Measurements from ENCODE around the gene SCPEP1. TPM values are rescaled to one million over a fixed set of nuclear protein-coding genes. Genes with fewer than 3 reads are reported as not detected.

SCPEP1 gene
- total RNA-seq, 1 donor from 2014 or later: 12.5 TPM

DNA sequence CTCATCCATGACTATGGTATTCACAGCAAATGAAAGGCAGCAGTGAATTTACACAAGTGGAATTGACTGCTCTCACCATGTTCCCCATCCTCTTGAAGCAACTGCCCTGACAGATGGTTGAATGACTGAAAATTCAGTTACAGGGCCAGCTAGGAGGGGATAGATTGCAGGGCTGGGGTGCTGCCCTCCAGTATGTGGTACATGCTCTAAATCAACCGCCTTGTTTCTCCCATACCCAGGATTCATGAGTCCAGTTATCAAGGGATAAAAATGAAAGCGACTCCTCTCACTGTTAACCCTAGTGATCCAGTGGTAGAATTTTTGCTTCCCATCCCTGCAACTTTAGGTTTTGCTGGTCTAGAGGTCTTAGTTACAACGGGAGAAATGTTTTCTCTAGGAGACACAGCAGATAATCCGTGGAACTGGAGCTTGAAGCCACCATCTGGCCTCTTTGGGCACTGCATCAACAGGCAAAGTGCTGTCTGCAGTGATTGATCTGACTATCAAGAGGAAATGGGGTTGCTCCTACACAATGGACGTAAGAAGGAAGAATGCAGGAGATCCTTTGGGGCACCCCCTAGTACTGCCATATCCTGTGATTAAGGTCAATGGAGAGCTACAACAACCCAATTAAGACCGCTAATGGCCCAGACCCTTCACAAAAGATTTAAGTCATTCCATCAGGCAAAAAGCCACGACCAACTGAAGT, 32.0 kb downstream of the SCPEP1 start:
- H3K9ac ChIP-seq (ENCODE audit: low read depth in 1 of 3, low read length in 3 of 3): no peak overlapping the region
- H3K27me3 ChIP-seq (ENCODE audit: control insufficient read depth in 3 of 3, insufficient read depth in 3 of 3, low read length in 3 of 3): no peaks in the 10 kb centered on the region
- H3K9me3 ChIP-seq (ENCODE audit: control insufficient read depth in 3 of 3, low read length in 3 of 3): no peaks in the 10 kb centered on the region
- peaks cover 0 to 9% (median 3%) of the 10 kb centered on the region in 3 donors for H3K4me1 ChIP-seq (ENCODE audit: control insufficient read depth in 3 of 3, insufficient read depth in 3 of 3, low read length in 3 of 3)
- peaks cover 2 to 5% (median 4%) of the 10 kb centered on the region in 3 donors for H3K36me3 ChIP-seq (ENCODE audit: control insufficient read depth in 3 of 3, insufficient read depth in 3 of 3, low read length in 3 of 3)
- H3K27ac ChIP-seq (ENCODE audit: low read depth, low read length): no peak overlapping the region
- no peak overlapping the region for H3K4me3 ChIP-seq (ENCODE audit: low read length in 3 of 3)

DNA sequence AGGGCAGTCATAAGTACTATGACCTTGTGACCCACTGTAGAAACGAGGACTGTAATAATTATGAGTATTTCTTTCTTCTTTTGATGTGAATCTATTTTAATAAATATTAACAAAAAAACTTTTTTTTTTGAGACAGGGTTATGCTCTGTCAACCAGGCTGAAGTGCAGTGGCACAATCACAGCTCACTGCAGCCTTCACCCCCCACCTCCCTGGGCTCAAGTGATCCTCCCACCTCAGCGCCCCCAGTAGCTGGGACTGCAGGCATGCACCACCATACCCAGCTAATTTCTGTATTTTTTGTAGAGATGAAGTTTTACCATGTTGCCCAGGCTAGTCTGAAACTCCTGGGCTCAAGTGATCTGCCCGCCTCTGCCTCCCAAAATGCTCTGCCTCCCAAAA, 32.6 kb downstream of the SCPEP1 start:
- peaks cover 2 to 5% (median 4%) of the 10 kb centered on the region in 3 donors for H3K36me3 ChIP-seq (ENCODE audit: control insufficient read depth in 3 of 3, insufficient read depth in 3 of 3, low read length in 3 of 3)
- H3K4me3 ChIP-seq (ENCODE audit: low read length in 3 of 3): no peak overlapping the region
- H3K9me3 ChIP-seq (ENCODE audit: control insufficient read depth in 3 of 3, low read length in 3 of 3): no peaks in the 10 kb centered on the region
- H3K27me3 ChIP-seq (ENCODE audit: control insufficient read depth in 3 of 3, insufficient read depth in 3 of 3, low read length in 3 of 3): no peaks in the 10 kb centered on the region
- no peak overlapping the region for H3K27ac ChIP-seq (ENCODE audit: low read depth, low read length)
- peaks cover 0 to 4% (median 3%) of the 10 kb centered on the region in 3 donors for H3K4me1 ChIP-seq (ENCODE audit: control insufficient read depth in 3 of 3, insufficient read depth in 3 of 3, low read length in 3 of 3)
- no peak overlapping the region for H3K9ac ChIP-seq (ENCODE audit: low read depth in 1 of 3, low read length in 3 of 3)

DNA sequence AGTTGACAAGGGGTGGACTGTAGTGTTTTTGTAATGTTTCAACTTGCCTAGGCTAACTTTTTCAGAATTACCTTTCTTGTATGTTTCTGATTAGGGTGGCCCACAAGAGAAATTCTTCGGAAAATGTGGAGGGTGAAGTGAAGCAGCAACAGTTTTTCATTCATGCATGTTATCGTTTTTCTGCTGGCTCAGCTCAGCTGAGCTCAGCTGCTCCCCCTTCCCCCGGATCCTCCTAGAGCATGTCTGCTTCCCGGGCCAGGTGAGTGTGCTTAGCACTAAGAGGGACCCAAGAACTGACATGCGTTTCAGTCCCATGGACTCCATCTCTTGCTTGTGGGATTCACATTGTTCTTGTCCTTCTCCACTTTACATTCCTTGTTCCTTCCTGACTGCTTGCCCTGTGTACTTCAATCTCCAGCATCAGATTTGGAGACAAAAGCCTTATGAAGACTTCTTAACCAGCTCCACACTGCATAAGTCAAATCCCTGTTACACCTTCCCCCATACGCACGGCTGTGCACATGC, 33.6 kb downstream of the SCPEP1 start:
- H3K9ac ChIP-seq (ENCODE audit: low read depth in 1 of 3, low read length in 3 of 3): no peak overlapping the region
- no peaks in the 10 kb centered on the region for H3K27me3 ChIP-seq (ENCODE audit: control insufficient read depth in 3 of 3, insufficient read depth in 3 of 3, low read length in 3 of 3)
- H3K36me3 ChIP-seq (ENCODE audit: control insufficient read depth in 3 of 3, insufficient read depth in 3 of 3, low read length in 3 of 3): no peaks in the 10 kb centered on the region
- no peaks in the 10 kb centered on the region for H3K9me3 ChIP-seq (ENCODE audit: control insufficient read depth in 3 of 3, low read length in 3 of 3)
- no peak overlapping the region for H3K4me3 ChIP-seq (ENCODE audit: low read length in 3 of 3)
- no peak overlapping the region for H3K27ac ChIP-seq (ENCODE audit: low read depth, low read length)
- peaks cover 0 to 4% (median 3%) of the 10 kb centered on the region in 3 donors for H3K4me1 ChIP-seq (ENCODE audit: control insufficient read depth in 3 of 3, insufficient read depth in 3 of 3, low read length in 3 of 3)

DNA sequence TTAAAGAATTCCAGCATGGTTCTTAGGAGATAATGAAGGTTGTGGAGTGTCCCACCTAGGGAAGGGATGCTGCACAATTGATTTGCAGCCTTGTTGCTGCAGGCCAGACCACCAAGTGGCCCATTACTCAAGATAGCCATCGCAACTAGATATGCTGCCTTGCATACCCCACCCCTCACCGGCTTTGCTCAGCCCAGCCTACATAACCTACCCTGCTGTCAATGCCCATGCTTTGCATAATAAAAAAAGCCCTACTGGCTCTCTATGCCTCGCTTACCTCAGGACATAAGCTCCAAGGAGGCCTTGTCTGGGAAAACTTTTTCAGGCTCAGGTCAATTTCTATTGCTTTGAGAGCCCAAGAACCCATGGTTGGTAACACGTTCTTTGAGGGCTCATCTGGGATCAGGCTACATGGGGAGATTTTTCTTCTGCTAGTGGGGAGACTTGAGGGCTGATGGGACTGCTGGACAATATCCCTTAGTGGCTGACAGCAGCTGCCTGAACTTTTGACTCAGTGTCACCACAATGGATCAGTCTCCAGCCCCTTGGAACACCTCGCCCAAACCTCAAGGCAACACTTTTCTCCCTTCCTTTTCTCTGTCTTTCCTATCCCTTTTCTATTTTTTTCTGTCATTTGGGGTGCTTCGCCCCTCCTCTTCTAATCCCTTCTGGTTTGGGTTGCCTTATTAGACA, 38.3 kb downstream of the SCPEP1 start:
- Histone ChIP-seq H3K9me3 (ENCODE audit: control insufficient read depth in 3 of 3, low read length in 3 of 3) (no peaks in the 10 kb centered on the region), H3K9ac (ENCODE audit: low read depth in 1 of 3, low read length in 3 of 3) (no peak overlapping the region), H3K4me1 (ENCODE audit: control insufficient read depth in 3 of 3, insufficient read depth in 3 of 3, low read length in 3 of 3) (no peaks in the 10 kb centered on the region), H3K27ac (ENCODE audit: low read depth, low read length) (no peak overlapping the region), H3K27me3 (ENCODE audit: control insufficient read depth in 3 of 3, insufficient read depth in 3 of 3, low read length in 3 of 3) (no peaks in the 10 kb centered on the region), H3K36me3 (ENCODE audit: control insufficient read depth in 3 of 3, insufficient read depth in 3 of 3, low read length in 3 of 3) (no peaks in the 10 kb centered on the region), H3K4me3 (ENCODE audit: low read length in 3 of 3) (no peak overlapping the region)

DNA sequence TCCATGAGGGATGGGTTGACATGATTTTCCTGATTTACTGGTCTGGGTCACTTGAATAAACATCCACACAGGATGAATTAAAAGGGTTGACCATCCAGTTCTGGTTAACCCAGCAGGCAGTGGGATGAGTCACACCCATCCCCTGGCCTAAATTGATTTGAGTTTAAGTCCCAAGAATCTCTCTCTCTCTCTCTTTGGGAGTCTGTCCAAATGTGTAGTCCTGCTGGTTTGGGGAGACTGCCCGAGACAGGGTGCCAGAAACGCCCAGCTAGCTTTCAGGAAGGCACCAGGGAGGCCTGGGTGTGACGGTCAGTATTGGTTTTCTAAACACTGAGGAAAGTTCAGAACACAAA, 38.8 kb downstream of the SCPEP1 start:
- no peak overlapping the region for H3K27ac ChIP-seq (ENCODE audit: low read depth, low read length)
- no peaks in the 10 kb centered on the region for H3K4me1 ChIP-seq (ENCODE audit: control insufficient read depth in 3 of 3, insufficient read depth in 3 of 3, low read length in 3 of 3)
- no peak overlapping the region for H3K4me3 ChIP-seq (ENCODE audit: low read length in 3 of 3)
- H3K27me3 ChIP-seq (ENCODE audit: control insufficient read depth in 3 of 3, insufficient read depth in 3 of 3, low read length in 3 of 3): no peaks in the 10 kb centered on the region
- no peaks in the 10 kb centered on the region for H3K36me3 ChIP-seq (ENCODE audit: control insufficient read depth in 3 of 3, insufficient read depth in 3 of 3, low read length in 3 of 3)
- H3K9me3 ChIP-seq (ENCODE audit: control insufficient read depth in 3 of 3, low read length in 3 of 3): no peaks in the 10 kb centered on the region
- H3K9ac ChIP-seq (ENCODE audit: low read depth in 1 of 3, low read length in 3 of 3): no peak overlapping the region

DNA sequence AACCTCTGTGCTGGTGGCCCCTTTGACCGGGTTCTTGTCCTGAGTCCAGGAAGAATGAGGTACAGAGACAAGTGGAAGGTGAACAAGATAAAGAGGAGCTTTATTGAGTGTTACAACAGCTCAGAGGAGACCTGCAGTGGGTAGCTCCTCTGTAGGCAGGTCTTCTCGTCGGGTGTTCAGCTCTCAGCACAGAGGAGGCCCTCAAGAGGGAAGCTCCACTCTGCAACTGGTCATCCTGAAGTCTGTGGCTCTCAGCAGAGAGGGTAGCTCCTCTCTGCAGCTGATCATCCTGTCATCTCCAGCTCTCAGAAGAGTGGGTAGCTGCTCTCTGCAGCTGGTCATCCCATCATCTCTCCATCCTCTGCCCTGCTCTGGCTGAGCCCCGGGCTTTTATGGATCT, 39.7 kb downstream of the SCPEP1 start:
- no peak overlapping the region for H3K9ac ChIP-seq (ENCODE audit: low read depth in 1 of 3, low read length in 3 of 3)
- H3K4me3 ChIP-seq (ENCODE audit: low read length in 3 of 3): no peak overlapping the region
- no peaks in the 10 kb centered on the region for H3K9me3 ChIP-seq (ENCODE audit: control insufficient read depth in 3 of 3, low read length in 3 of 3)
- H3K4me1 ChIP-seq (ENCODE audit: control insufficient read depth in 3 of 3, insufficient read depth in 3 of 3, low read length in 3 of 3): no peaks in the 10 kb centered on the region
- H3K36me3 ChIP-seq (ENCODE audit: control insufficient read depth in 3 of 3, insufficient read depth in 3 of 3, low read length in 3 of 3): no peaks in the 10 kb centered on the region
- no peaks in the 10 kb centered on the region for H3K27me3 ChIP-seq (ENCODE audit: control insufficient read depth in 3 of 3, insufficient read depth in 3 of 3, low read length in 3 of 3)
- H3K27ac ChIP-seq (ENCODE audit: low read depth, low read length): no peak overlapping the region

DNA sequence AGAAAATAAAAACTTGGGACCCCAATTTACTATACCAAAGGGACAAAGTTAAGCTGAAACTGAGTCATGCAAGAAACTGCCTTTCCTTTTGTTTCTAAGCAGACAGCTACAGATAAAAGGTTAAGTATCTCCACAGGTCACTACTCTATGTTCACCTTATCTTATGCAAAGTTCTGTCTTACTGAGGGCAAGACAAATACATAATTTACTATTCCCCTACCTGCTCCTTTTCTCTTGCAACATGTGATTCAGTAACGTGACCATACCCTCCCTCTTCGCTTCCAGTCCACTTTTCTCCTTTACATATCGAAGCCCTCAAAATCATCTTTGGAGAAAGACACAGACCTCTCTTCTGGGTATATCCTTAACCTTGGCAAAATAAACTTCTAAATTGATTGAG, 42.3 kb downstream of the SCPEP1 start:
- Histone ChIP-seq H3K9ac (ENCODE audit: low read depth in 1 of 3, low read length in 3 of 3) (no peak overlapping the region), H3K36me3 (ENCODE audit: control insufficient read depth in 3 of 3, insufficient read depth in 3 of 3, low read length in 3 of 3) (no peaks in the 10 kb centered on the region), H3K9me3 (ENCODE audit: control insufficient read depth in 3 of 3, low read length in 3 of 3) (no peaks in the 10 kb centered on the region), H3K27ac (ENCODE audit: low read depth, low read length) (no peak overlapping the region), H3K4me1 (ENCODE audit: control insufficient read depth in 3 of 3, insufficient read depth in 3 of 3, low read length in 3 of 3) (no peaks in the 10 kb centered on the region), H3K4me3 (ENCODE audit: low read length in 3 of 3) (no peak overlapping the region), H3K27me3 (ENCODE audit: control insufficient read depth in 3 of 3, insufficient read depth in 3 of 3, low read length in 3 of 3) (no peaks in the 10 kb centered on the region)

DNA sequence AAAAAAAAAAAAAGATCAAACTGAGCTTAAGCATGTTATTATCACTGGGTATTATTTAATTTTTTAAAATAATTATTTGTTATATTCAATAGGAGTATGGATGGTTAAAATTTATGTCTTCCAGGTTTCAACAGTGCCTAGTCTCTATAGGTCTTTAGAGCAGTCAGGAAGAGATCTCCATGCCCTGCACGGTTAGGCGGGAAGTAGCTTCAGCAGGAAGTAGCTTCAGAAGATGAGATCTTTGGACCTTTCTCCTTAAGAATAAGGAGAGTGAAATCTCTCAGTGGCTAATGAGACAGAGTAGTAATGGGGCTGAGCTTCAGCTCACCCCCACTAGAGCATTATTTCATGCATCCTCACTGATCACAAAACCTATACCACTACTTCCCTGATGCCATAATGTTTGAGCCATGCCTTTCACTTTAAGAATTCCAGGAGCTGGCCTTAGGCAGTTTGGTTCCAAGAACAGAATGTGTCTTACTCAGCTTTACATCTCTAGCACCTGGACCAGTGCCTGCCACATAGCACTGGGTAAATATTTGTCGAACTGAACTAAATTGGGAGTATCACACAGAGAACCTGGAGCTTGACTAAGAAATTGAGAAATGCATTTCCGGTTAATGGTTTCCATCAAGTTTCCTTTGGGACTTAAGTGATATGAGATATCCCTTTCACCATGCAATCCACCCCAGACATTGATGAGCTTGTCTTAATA, 43.5 kb downstream of the SCPEP1 start:
- H3K4me3 ChIP-seq (ENCODE audit: low read length in 3 of 3): no peak overlapping the region
- H3K27ac ChIP-seq (ENCODE audit: low read depth, low read length): no peak overlapping the region
- H3K4me1 ChIP-seq (ENCODE audit: control insufficient read depth in 3 of 3, insufficient read depth in 3 of 3, low read length in 3 of 3): no peaks in the 10 kb centered on the region
- H3K9me3 ChIP-seq (ENCODE audit: control insufficient read depth in 3 of 3, low read length in 3 of 3): no peaks in the 10 kb centered on the region
- H3K27me3 ChIP-seq (ENCODE audit: control insufficient read depth in 3 of 3, insufficient read depth in 3 of 3, low read length in 3 of 3): no peaks in the 10 kb centered on the region
- no peak overlapping the region for H3K9ac ChIP-seq (ENCODE audit: low read depth in 1 of 3, low read length in 3 of 3)
- H3K36me3 ChIP-seq (ENCODE audit: control insufficient read depth in 3 of 3, insufficient read depth in 3 of 3, low read length in 3 of 3): no peaks in the 10 kb centered on the region

DNA sequence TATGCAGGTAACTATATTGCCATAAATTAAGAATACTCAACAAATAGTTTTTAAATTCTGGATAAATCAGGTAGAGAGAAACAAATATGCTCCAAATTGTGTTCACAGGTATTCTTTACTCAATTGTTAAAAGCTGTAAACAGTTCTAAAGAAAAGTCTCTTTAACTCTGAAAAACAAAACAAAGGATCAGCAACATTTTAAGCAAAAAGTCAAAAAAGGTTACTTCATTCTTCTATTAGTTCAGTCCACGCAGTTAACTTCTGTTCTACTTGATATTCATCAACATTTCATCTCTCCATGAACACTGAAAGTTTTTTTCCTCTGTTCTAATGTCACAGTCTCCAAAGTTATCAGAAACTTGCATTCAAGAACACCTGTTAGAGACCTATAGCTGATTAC, 47.9 kb downstream of the SCPEP1 start:
- Histone ChIP-seq H3K4me1 (ENCODE audit: control insufficient read depth in 3 of 3, insufficient read depth in 3 of 3, low read length in 3 of 3) (no peaks in the 10 kb centered on the region), H3K36me3 (ENCODE audit: control insufficient read depth in 3 of 3, insufficient read depth in 3 of 3, low read length in 3 of 3) (no peaks in the 10 kb centered on the region), H3K27ac (ENCODE audit: low read depth, low read length) (no peak overlapping the region), H3K9ac (ENCODE audit: low read depth in 1 of 3, low read length in 3 of 3) (no peak overlapping the region), H3K4me3 (ENCODE audit: low read length in 3 of 3) (no peak overlapping the region), H3K9me3 (ENCODE audit: control insufficient read depth in 3 of 3, low read length in 3 of 3) (peaks cover 0 to 4% (median 0%) of the 10 kb centered on the region in 3 donors), H3K27me3 (ENCODE audit: control insufficient read depth in 3 of 3, insufficient read depth in 3 of 3, low read length in 3 of 3) (no peaks in the 10 kb centered on the region)

DNA sequence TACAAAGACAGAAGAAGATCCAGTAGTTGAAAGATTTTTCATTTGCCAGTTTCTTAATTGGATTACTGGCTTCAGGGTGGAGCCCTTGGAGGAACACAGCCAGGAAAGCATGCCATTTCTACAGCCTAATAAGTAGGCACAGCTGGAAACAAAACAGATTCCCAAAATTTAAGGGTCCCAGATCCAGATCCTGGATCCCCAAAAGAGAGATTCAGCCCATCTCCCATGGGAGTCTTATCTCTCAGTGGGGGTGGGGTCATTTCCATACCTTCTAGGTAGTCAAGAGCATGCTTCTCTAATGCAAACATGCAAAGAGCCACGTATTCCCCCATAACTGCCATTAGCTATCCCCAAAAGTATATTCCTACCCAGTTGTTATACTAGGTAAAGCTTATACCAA, 49.9 kb downstream of the SCPEP1 start:
- Histone ChIP-seq H3K4me3 (ENCODE audit: low read length in 3 of 3) (no peak overlapping the region), H3K27ac (ENCODE audit: low read depth, low read length) (no peak overlapping the region), H3K9ac (ENCODE audit: low read depth in 1 of 3, low read length in 3 of 3) (no peak overlapping the region), H3K9me3 (ENCODE audit: control insufficient read depth in 3 of 3, low read length in 3 of 3) (peaks cover 0 to 4% (median 0%) of the 10 kb centered on the region in 3 donors), H3K4me1 (ENCODE audit: control insufficient read depth in 3 of 3, insufficient read depth in 3 of 3, low read length in 3 of 3) (no peaks in the 10 kb centered on the region), H3K36me3 (ENCODE audit: control insufficient read depth in 3 of 3, insufficient read depth in 3 of 3, low read length in 3 of 3) (no peaks in the 10 kb centered on the region), H3K27me3 (ENCODE audit: control insufficient read depth in 3 of 3, insufficient read depth in 3 of 3, low read length in 3 of 3) (no peaks in the 10 kb centered on the region)

Measured in skeletal muscle tissue (tissue), 4 donors.